Neuronal stem cell (in vitro differentiated cells): ENCODE results near the gene MPRIP.
"Not testable (repeated sequence)": the region's sequence is repeated elsewhere in the genome, so short reads cannot be mapped to it uniquely, and the experiment has no call there.

Experiments
- DNase-seq: peaks from one replicate; pipeline ENCODE4 v3.0.0-alpha.2; 2013; ENCODE audit warnings: low spot score
- H2AFZ ChIP-seq: one replicate; pipeline ENCODE4 v1.6.1; 2013; ENCODE audit warnings: mild to moderate bottlenecking, low read length, inconsistent platforms
- H2AK5ac ChIP-seq: 2 replicates; pipeline ENCODE4 v1.6.1; 2013; ENCODE audit warnings: low read depth, mild to moderate bottlenecking, inconsistent platforms, low read length, moderate library complexity, mixed read lengths
- H2BK120ac ChIP-seq: 2 replicates; pipeline ENCODE4 v1.6.1; 2013; ENCODE audit warnings: low read depth, mild to moderate bottlenecking, inconsistent platforms, low read length, moderate library complexity, mixed read lengths
- H2BK12ac ChIP-seq: one replicate; pipeline ENCODE4 v1.6.1; 2013; ENCODE audit warnings: low read length, inconsistent platforms
- H2BK15ac ChIP-seq: 2 replicates; pipeline ENCODE4 v1.6.1; 2013; ENCODE audit warnings: mild to moderate bottlenecking, low read length, inconsistent platforms, mixed read lengths
- H2BK5ac ChIP-seq: one replicate; pipeline ENCODE4 v1.6.1; 2013; ENCODE audit warnings: inconsistent platforms, mild to moderate bottlenecking, low read length, moderate library complexity
- H3K14ac ChIP-seq: one replicate; pipeline ENCODE4 v1.6.1; 2013; ENCODE audit warnings: low read length, inconsistent platforms
- H3K18ac ChIP-seq: 2 replicates; pipeline ENCODE4 v1.6.1; 2013; ENCODE audit warnings: low read length, inconsistent platforms
- H3K23ac ChIP-seq: 2 replicates; pipeline ENCODE4 v1.6.1; 2013; ENCODE audit warnings: low read depth, mild to moderate bottlenecking, mixed read lengths, low read length, inconsistent platforms; ENCODE audit not compliant: poor library complexity
- H3K27ac ChIP-seq: replicated peaks from 3 replicates; pipeline ENCODE4 v1.5.1; 2013; ENCODE audit warnings: low read length, inconsistent platforms
- H3K27me3 ChIP-seq, 3 experiments: 2 replicates each; pipeline ENCODE4 v1.6.1; 2013; ENCODE audit warnings: low read length in 3 of 3, mild to moderate bottlenecking in 2 of 3, inconsistent platforms in 1 of 3, low read depth in 1 of 3, mixed read lengths in 1 of 3, moderate library complexity in 1 of 3; ENCODE audit not compliant: control insufficient read depth in 3 of 3, insufficient read depth in 3 of 3
- H3K36me3 ChIP-seq, 2 donors: replicated peaks in 1 of 2; 2 replicates each; pipeline ENCODE4 v1.6.1; 2013; ENCODE audit warnings: low read length in 2 of 2; ENCODE audit not compliant: control insufficient read depth in 2 of 2, insufficient read depth in 2 of 2
- H3K4ac ChIP-seq: 2 replicates; pipeline ENCODE4 v1.6.1; 2013; ENCODE audit warnings: inconsistent platforms, mild to moderate bottlenecking, low read length, moderate library complexity
- H3K4me1 ChIP-seq, 2 donors: 1 replicate in 1 of 2; 2 replicates in 1 of 2; pipeline ENCODE4 v1.6.1; 2013; ENCODE audit warnings: low read length in 2 of 2, low read depth in 1 of 2; ENCODE audit not compliant: control insufficient read depth in 2 of 2, insufficient read depth in 1 of 2
- H3K4me2 ChIP-seq: one replicate; pipeline ENCODE4 v1.6.1; 2013; ENCODE audit warnings: mild to moderate bottlenecking, low read length, inconsistent platforms; ENCODE audit not compliant: insufficient read depth, poor library complexity, severe bottlenecking
- H3K4me3 ChIP-seq, 2 donors: 2 replicates each; pipeline ENCODE4 v1.5.1; 2013; ENCODE audit warnings: low read length in 2 of 2, mild to moderate bottlenecking in 2 of 2, inconsistent platforms in 1 of 2, moderate library complexity in 1 of 2
- H3K79me1 ChIP-seq: one replicate; pipeline ENCODE4 v1.6.1; 2013; ENCODE audit warnings: low read depth, mild to moderate bottlenecking, inconsistent platforms, low read length, moderate library complexity
- H3K9ac ChIP-seq: one replicate; pipeline ENCODE4 v1.6.1; 2013; ENCODE audit warnings: mild to moderate bottlenecking, low read depth, low read length, inconsistent platforms; ENCODE audit not compliant: poor library complexity
- H3K9me3 ChIP-seq, 2 donors: replicated peaks in 1 of 2; 2 replicates each; pipeline versions ENCODE3 to v1.6.1; 2013; ENCODE audit warnings: low read length in 2 of 2, mild to moderate bottlenecking in 2 of 2, inconsistent platforms in 1 of 2, low read depth in 1 of 2, mixed read lengths in 1 of 2, moderate library complexity in 1 of 2; ENCODE audit not compliant: control insufficient read depth in 2 of 2, insufficient read depth in 1 of 2
- H4K8ac ChIP-seq: one replicate; pipeline ENCODE4 v1.6.1; 2013; ENCODE audit warnings: low read depth, mild to moderate bottlenecking, inconsistent platforms, low read length, moderate library complexity
- H4K91ac ChIP-seq: one replicate; pipeline ENCODE4 v1.6.1; 2013; ENCODE audit warnings: low read length, low read depth, mild to moderate bottlenecking, inconsistent platforms; ENCODE audit not compliant: poor library complexity
- WGBS, 2 donors: extraction: QIAGEN DNeasy Blood & Tissue Kit; methylation state at CpG; one replicate each; pipeline ENCODE4 v1.1.7; 2013; ENCODE audit warnings: missing lambda C conversion rate in 2 of 2, mixed read lengths in 1 of 2; ENCODE audit not compliant: insufficient read length in 2 of 2, insufficient replicate concordance in 1 of 2; ENCODE audit errors: extremely low coverage in 2 of 2; 5-methylcytosine and 5-hydroxymethylcytosine counted together

MPRIP gene

DNA sequence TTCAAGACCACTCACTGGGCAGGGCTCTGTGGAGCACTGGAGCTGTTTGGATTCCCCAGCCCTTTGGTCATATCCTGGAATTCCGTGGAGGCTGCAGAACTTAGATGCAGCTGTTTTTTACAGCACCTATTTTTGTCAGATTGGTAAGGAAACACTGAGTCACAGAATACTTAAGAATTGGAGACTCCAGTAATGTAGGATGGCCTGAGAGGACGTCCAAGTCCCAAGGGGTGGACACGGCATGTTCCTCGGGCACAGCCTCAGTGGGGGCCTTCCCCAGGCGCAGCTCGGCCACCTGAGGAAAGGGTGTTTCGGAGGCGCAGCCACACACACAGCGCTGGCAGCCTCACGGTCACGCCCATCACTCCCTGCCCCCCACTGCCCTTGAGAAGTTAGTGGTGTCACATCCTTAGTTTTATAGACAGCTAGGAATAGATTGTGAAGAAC, 149.1 kb downstream of the MPRIP start:
- no peak for DNase-seq
- no peak overlapping the region for H2BK5ac ChIP-seq
- H3K4ac ChIP-seq = no peak overlapping the region
- H2BK12ac ChIP-seq = no peak overlapping the region
- H3K27ac ChIP-seq = no peak overlapping the region
- no CpG with 5 or more reads among the region's 11 CpGs for WGBS, 2 donors
- H2AK5ac ChIP-seq = no peak overlapping the region
- no peaks in the 10 kb centered on the region for H3K9me3 ChIP-seq
- H2BK15ac ChIP-seq = no peak overlapping the region
- H3K4me3 ChIP-seq = peak overlapping the region in 1 of 2 donors; percentile 55
- no peak overlapping the region for H4K91ac ChIP-seq
- H2AFZ ChIP-seq = no peak overlapping the region
- no peaks in the 10 kb centered on the region for H3K27me3 ChIP-seq
- no peak overlapping the region for H3K4me2 ChIP-seq
- H3K9ac ChIP-seq = peak overlapping the region; percentile 32
- H4K8ac ChIP-seq = no peak overlapping the region
- H3K18ac ChIP-seq = no peak overlapping the region
- H3K4me1 ChIP-seq = peaks cover 2 to 6% of the 10 kb centered on the region in 2 donors
- H3K23ac ChIP-seq = no peak overlapping the region
- peaks cover 0 to 22% of the 10 kb centered on the region in 2 donors for H3K36me3 ChIP-seq
- H3K14ac ChIP-seq = no peak overlapping the region
- no peak overlapping the region for H2BK120ac ChIP-seq
- no peaks in the 10 kb centered on the region for H3K79me1 ChIP-seq

DNA sequence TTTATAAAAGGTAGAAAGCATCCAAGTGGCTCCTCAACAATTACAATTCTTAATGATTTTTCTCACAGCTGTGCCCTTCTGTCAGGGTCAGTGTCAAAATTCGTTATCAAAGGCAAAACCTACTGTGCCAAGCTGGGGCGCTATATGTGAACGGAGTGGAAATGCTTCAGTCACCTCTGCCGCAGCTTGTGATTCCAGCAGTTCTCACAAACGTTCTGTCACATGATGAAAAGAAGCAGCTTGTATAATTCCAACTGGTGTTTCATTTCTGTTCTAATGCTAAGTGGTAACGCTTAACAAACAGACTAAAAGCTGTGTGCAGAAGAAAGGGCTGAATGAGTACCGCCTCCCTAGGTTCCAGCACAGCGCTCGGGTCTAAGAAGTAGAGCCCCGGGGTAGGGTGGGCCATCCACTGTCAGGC, 149.7 kb downstream of the MPRIP start:
- Histone ChIP-seq H4K91ac (no peak overlapping the region), H3K9me3 (no peaks in the 10 kb centered on the region), H3K18ac (no peak overlapping the region), H2BK12ac (no peak overlapping the region), H2AK5ac (no peak overlapping the region), H3K36me3 (peaks cover 0 to 16% of the 10 kb centered on the region in 2 donors), H3K9ac (no peak overlapping the region), H2BK15ac (no peak overlapping the region), H3K27me3 (no peaks in the 10 kb centered on the region), H3K4me3 (no peak overlapping the region), H3K27ac (no peak overlapping the region), H2BK5ac (no peak overlapping the region), H3K79me1 (no peaks in the 10 kb centered on the region), H3K4me2 (no peak overlapping the region), H2BK120ac (no peak overlapping the region), H3K23ac (no peak overlapping the region), H3K4me1 (peaks cover 2 to 6% of the 10 kb centered on the region in 2 donors), H4K8ac (no peak overlapping the region), H3K14ac (no peak overlapping the region), H2AFZ (no peak overlapping the region), H3K4ac (no peak overlapping the region)
- DNase-seq = no peak
- WGBS, 2 donors = no CpG with 5 or more reads among the region's 10 CpGs

DNA sequence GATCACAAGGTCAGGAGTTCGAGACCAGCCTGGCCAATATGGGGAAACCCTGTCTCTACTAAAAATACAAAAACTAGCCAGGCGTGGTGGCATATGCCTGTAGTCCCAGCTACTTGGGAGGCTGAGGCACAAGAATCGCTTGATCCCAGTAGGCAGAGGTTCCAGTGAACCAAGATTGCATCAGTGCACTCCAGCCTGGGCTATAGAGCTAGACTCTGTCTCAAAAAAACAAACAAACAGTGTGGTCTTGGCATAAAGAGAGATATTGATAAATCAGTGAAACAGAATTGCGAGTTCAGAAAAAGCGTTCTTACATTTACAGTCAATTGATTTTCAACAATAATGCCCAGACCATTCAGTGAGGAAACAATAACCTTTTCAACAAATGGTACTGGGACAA, 153.2 kb downstream of the MPRIP start:
- H2BK15ac ChIP-seq, H3K36me3 ChIP-seq, H4K91ac ChIP-seq, H3K23ac ChIP-seq, H3K9me3 ChIP-seq, H2BK120ac ChIP-seq, H2BK5ac ChIP-seq, H3K79me1 ChIP-seq, H3K4me3 ChIP-seq, H3K27ac ChIP-seq, H3K4me2 ChIP-seq, H2AK5ac ChIP-seq, H3K27me3 ChIP-seq, H3K14ac ChIP-seq, DNase-seq, H4K8ac ChIP-seq, H3K18ac ChIP-seq, H3K9ac ChIP-seq, H2BK12ac ChIP-seq, H2AFZ ChIP-seq, H3K4ac ChIP-seq: not testable (repeated sequence)
- H3K4me1 ChIP-seq = peaks cover 3 to 10% of the 10 kb centered on the region in 2 donors
- no CpG with 5 or more reads among the region's 5 CpGs for WGBS, 2 donors

DNA sequence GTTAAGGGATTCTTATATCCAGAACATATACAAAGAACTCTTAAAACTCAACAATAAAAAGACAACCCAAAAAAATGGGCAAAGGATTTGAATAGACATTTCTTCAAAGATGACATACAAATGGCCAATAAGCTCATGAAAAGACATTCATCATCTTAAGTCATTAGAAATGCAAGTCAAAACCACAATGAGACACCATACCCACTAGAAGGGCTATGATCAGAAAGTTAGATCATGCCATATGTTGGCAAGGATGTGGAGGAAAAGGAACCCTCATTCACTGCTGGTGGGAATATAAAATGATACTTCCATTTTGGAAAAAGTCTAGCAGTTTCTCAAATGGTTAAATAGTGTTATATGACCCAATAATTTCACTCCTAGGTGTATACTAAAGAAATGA, 154.5 kb downstream of the MPRIP start:
- Histone ChIP-seq H3K4ac (no peak overlapping the region), H2BK15ac (no peak overlapping the region), H3K18ac (no peak overlapping the region), H2BK5ac (no peak overlapping the region), H3K4me2 (no peak overlapping the region), H3K9ac (no peak overlapping the region), H3K27ac (no peak overlapping the region), H3K4me3 (no peak overlapping the region), H3K9me3 (no peaks in the 10 kb centered on the region), H3K36me3 (no peaks in the 10 kb centered on the region), H3K23ac (no peak overlapping the region), H4K8ac (no peak overlapping the region), H2AFZ (no peak overlapping the region), H3K14ac (no peak overlapping the region), H3K4me1 (peaks cover 1 to 10% of the 10 kb centered on the region in 2 donors), H3K27me3 (no peaks in the 10 kb centered on the region), H2BK120ac (no peak overlapping the region), H4K91ac (no peak overlapping the region), H2BK12ac (no peak overlapping the region), H2AK5ac (no peak overlapping the region), H3K79me1 (no peaks in the 10 kb centered on the region)
- no peak for DNase-seq
